SK-N-SH (cell line): ENCODE measurements around the gene KCTD21.

Experiments used
- CTCF ChIP-seq: fragments of 200-600 bp; sonication (generic); IDR thresholded peaks from 2 replicates; pipeline ENCODE4 v1.6.1; 2017; ENCODE audit warnings: antibody characterized with exemption, mild to moderate bottlenecking, moderate library complexity
- FOSL2 ChIP-seq: IDR thresholded peaks from 2 replicates; pipeline ENCODE4 v1.4.0; 2012; ENCODE audit warnings: low read depth, mild to moderate bottlenecking, moderate library complexity, borderline replicate concordance
- JUND ChIP-seq: IDR thresholded peaks from 2 replicates; pipeline ENCODE4 v1.4.0; 2012
- MAX ChIP-seq: IDR thresholded peaks from 2 replicates; pipeline ENCODE4 v1.4.0; 2012; ENCODE audit warnings: low read depth
- POLR2AphosphoS5 ChIP-seq: IDR thresholded peaks from 2 replicates; pipeline ENCODE4 v1.6.1; 2012; ENCODE audit warnings: low read depth, low read length
- REST ChIP-seq: IDR thresholded peaks from 2 replicates; pipeline ENCODE4 v1.6.1; 2012; ENCODE audit warnings: mild to moderate bottlenecking, low read depth, low read length, moderate library complexity
- TCF12 ChIP-seq: IDR thresholded peaks from 2 replicates; pipeline ENCODE4 v1.4.0; 2012
- USF2 ChIP-seq: fragments of 150-350 bp; IDR thresholded peaks from 2 replicates; pipeline ENCODE4 v1.6.1; 2017; ENCODE audit warnings: antibody characterized with exemption, low read length, low read depth, borderline replicate concordance
- YY1 ChIP-seq: IDR thresholded peaks from 2 replicates; pipeline ENCODE4 v1.4.0; 2012; ENCODE audit warnings: low read depth, mild to moderate bottlenecking

- TF ChIP-seq CTCF (no peak), JUND (no peak), YY1 (no peak), REST (no peak), USF2 (no peak), POLR2AphosphoS5 (no peak), MAX (no peak), FOSL2 (no peak), TCF12 (no peak)
These were observed 28.3 kb upstream of the KCTD21 start for GRCh38 chr11:78216571-78217287.
